ENCODE data around the gene PPARD. TPM values are rescaled to one million over a fixed set of nuclear protein-coding genes. Genes with fewer than 3 reads are reported as not detected.

The PPARD gene
- polyA plus RNA-seq, 3 donors: 1.2 to 22.0 (median 2.4) TPM

DNA sequence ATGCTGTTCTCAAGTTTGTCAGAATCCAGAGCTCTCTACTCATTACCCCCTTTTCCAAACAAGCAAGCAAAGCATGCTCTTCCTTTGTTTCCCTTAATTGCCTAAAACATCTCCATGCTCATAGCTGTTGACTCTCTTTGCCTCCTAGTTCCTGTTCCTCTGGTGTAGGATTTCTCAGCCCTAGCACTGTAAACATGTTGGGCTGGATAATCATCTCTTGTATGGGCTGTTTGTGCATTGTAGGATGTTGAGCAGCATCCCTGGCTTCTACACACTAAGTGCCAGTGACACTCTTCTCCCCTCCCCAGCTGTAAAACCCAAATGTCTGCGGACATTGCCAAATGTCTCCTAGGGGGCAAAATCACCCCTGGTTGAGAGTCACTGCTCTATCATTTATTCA, 14.0 kb downstream of the PPARD start:
- H3K4me3 Mint-ChIP-seq: peak overlapping the region in 1 of 2 donors; percentile 22
- Histone ChIP-seq H3K4me3 (replicated peaks in 1 of 3; ENCODE audit: low read depth in 2 of 3, low read length in 3 of 3) (no peak overlapping the region), H3K36me3 (replicated peaks in 1 of 2; ENCODE audit: control insufficient read depth in 1 of 2, insufficient read depth in 2 of 2, low read length in 2 of 2) (peaks cover 32 to 70% of the 10 kb centered on the region in 2 donors), H3K4me1 (ENCODE audit: control insufficient read depth in 1 of 2, insufficient read depth in 2 of 2, low read length in 2 of 2) (peaks cover 0 to 9% of the 10 kb centered on the region in 2 donors), H3K9me3 (replicated peaks in 1 of 2; ENCODE audit: control insufficient read depth in 1 of 2, insufficient read depth in 1 of 2, low read length in 2 of 2) (no peaks in the 10 kb centered on the region), H2AFZ (ENCODE audit: insufficient read depth, low read depth, low read length, poor library complexity, severe bottlenecking) (no peak overlapping the region), H3K79me2 (ENCODE audit: insufficient read depth, low read length) (no peaks in the 10 kb centered on the region), H3K9ac (ENCODE audit: insufficient read depth, low read length, poor library complexity, severe bottlenecking) (no peak overlapping the region), H3K27ac (ENCODE audit: low read depth in 1 of 2, low read length in 2 of 2) (no peak overlapping the region), H3K4me2 (replicated peaks; ENCODE audit: extremely low read depth, low read length, poor library complexity, severe bottlenecking) (no peak overlapping the region), H4K20me1 (ENCODE audit: insufficient read depth, low read length) (peaks cover 93% of the 10 kb centered on the region), H3K27me3 (ENCODE audit: control insufficient read depth in 2 of 2, insufficient read depth in 2 of 2, low read length in 2 of 2) (no peaks in the 10 kb centered on the region)
- WGBS (ENCODE audit: insufficient coverage): 100% methylated on average over 1 of the region's 1 CpG
- no peak for DNase-seq
- intact Hi-C loops (cut with micrococcal nuclease): no loop called here
- peaks cover 11% of the 10 kb centered on the region for H3K4me1 Mint-ChIP-seq
- H3K36me3 Mint-ChIP-seq: peaks cover 85 to 91% of the 10 kb centered on the region in 2 donors
- TF ChIP-seq, protein P1, sequence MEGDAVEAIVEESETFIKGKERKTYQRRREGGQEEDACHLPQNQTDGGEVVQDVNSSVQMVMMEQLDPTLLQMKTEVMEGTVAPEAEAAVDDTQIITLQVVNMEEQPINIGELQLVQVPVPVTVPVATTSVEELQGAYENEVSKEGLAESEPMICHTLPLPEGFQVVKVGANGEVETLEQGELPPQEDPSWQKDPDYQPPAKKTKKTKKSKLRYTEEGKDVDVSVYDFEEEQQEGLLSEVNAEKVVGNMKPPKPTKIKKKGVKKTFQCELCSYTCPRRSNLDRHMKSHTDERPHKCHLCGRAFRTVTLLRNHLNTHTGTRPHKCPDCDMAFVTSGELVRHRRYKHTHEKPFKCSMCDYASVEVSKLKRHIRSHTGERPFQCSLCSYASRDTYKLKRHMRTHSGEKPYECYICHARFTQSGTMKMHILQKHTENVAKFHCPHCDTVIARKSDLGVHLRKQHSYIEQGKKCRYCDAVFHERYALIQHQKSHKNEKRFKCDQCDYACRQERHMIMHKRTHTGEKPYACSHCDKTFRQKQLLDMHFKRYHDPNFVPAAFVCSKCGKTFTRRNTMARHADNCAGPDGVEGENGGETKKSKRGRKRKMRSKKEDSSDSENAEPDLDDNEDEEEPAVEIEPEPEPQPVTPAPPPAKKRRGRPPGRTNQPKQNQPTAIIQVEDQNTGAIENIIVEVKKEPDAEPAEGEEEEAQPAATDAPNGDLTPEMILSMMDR (IDR thresholded peaks at IDR 0.05): no peak
- H3K9me3 Mint-ChIP-seq: peaks cover 0 to 5% (median 2%) of the 10 kb centered on the region in 7 donors
- peaks cover 5 to 14% (median 13%) of the 10 kb centered on the region in 3 donors for H3K27me3 Mint-ChIP-seq (ENCODE audit: low read depth in 3 of 3)
- H3K27ac Mint-ChIP-seq: no peak overlapping the region

DNA sequence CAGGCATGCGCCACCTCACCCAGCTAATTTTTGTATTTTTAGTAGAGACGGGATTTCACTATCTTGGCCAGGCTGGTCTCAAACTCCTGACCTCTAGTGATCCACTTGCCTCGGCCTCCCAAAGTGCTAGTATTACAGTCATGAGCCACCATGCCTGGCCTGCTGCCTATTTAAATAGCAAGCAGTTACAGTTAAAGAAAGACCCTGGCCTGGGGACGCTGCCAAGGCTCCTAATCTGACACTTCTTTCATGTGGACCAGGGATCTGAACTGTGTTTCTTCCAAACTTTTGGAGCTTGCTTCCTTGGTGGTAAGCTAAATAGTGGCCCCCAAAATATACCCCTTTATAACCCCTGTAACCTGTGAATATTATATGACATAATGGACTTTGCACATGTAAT, 15.3 kb downstream of the PPARD start:
- H3K4me3 Mint-ChIP-seq: no peak overlapping the region
- H3K4me1 Mint-ChIP-seq: peaks cover 18% of the 10 kb centered on the region

More for the DNA sequence above, 15.3 kb downstream of the PPARD start:
- Mint-ChIP-seq H3K27ac (no peak overlapping the region), H3K36me3 (peaks cover 80 to 90% of the 10 kb centered on the region in 2 donors), H3K9me3 (peaks cover 0 to 3% (median 0%) of the 10 kb centered on the region in 7 donors), H3K27me3 (ENCODE audit: low read depth in 3 of 3) (peaks cover 10 to 18% (median 11%) of the 10 kb centered on the region in 3 donors)
- intact Hi-C loops (cut with micrococcal nuclease): no loop called here
- no peaks in the 10 kb centered on the region for H3K27me3 ChIP-seq (ENCODE audit: control insufficient read depth in 2 of 2, insufficient read depth in 2 of 2, low read length in 2 of 2)
- TF ChIP-seq, protein P1 (IDR thresholded peaks at IDR 0.05): no peak
- H3K27ac ChIP-seq (ENCODE audit: low read depth in 1 of 2, low read length in 2 of 2): no peak overlapping the region
- 100% methylated on average over 2 of the region's 4 CpGs for WGBS (ENCODE audit: insufficient coverage)
- H3K4me3 ChIP-seq (replicated peaks in 1 of 3; ENCODE audit: low read depth in 2 of 3, low read length in 3 of 3): no peak overlapping the region
- H4K20me1 ChIP-seq (ENCODE audit: insufficient read depth, low read length): peaks cover 93% of the 10 kb centered on the region
- peaks cover 29 to 57% of the 10 kb centered on the region in 2 donors for H3K36me3 ChIP-seq (replicated peaks in 1 of 2; ENCODE audit: control insufficient read depth in 1 of 2, insufficient read depth in 2 of 2, low read length in 2 of 2)
- H3K9ac ChIP-seq (ENCODE audit: insufficient read depth, low read length, poor library complexity, severe bottlenecking): no peak overlapping the region
- DNase-seq: no peak
- H2AFZ ChIP-seq (ENCODE audit: insufficient read depth, low read depth, low read length, poor library complexity, severe bottlenecking): no peak overlapping the region
- no peaks in the 10 kb centered on the region for H3K9me3 ChIP-seq (replicated peaks in 1 of 2; ENCODE audit: control insufficient read depth in 1 of 2, insufficient read depth in 1 of 2, low read length in 2 of 2)
- no peaks in the 10 kb centered on the region for H3K79me2 ChIP-seq (ENCODE audit: insufficient read depth, low read length)
- H3K4me2 ChIP-seq (replicated peaks; ENCODE audit: extremely low read depth, low read length, poor library complexity, severe bottlenecking): no peak overlapping the region
- H3K4me1 ChIP-seq (ENCODE audit: control insufficient read depth in 1 of 2, insufficient read depth in 2 of 2, low read length in 2 of 2): peaks cover 3 to 14% of the 10 kb centered on the region in 2 donors
